NCI-H748 (cell line): ENCODE results near the gene PRPF6.
"Not testable (repeated sequence)": the region's sequence is repeated elsewhere in the genome, so short reads cannot be mapped to it uniquely, and the experiment has no call there.

Experiments
- DNase-seq: peaks from one replicate; lab custom pipeline; 2025; ENCODE audit not compliant: unreplicated experiment; lab: John Stamatoyannopoulos, UW

The PRPF6 gene

GRCh38 chr20:64009811-64010387 lies 29.0 kb downstream of the PRPF6 start:
- no peak for DNase-seq

- no peak for DNase-seq
These were observed 29.8 kb downstream of the PRPF6 start for GRCh38 chr20:64010711-64011237.

- no peak for DNase-seq
These were observed 30.4 kb downstream of the PRPF6 start for GRCh38 chr20:64011366-64011779.

- DNase-seq = not testable (repeated sequence)
These were observed 31.6 kb downstream of the PRPF6 start for GRCh38 chr20:64012385-64013154.

GRCh38 chr20:64015635-64016034 lies 34.7 kb downstream of the PRPF6 start:
- DNase-seq = no peak

- no peak for DNase-seq
These were observed 40.4 kb downstream of the PRPF6 start for GRCh38 chr20:64021124-64021975.

GRCh38 chr20:64022671-64023360 lies 41.9 kb downstream of the PRPF6 start:
- DNase-seq = no peak

- DNase-seq = no peak
These were observed 42.6 kb downstream of the PRPF6 start for GRCh38 chr20:64023361-64024140.

GRCh38 chr20:64024141-64024990 lies 43.4 kb downstream of the PRPF6 start:
- DNase-seq = no peak

GRCh38 chr20:64025101-64025825 lies 44.3 kb downstream of the PRPF6 start:
- no peak for DNase-seq

- DNase-seq = no peak
These were observed 45.0 kb downstream of the PRPF6 start for GRCh38 chr20:64025826-64026412.

GRCh38 chr20:64027981-64028685 lies 47.2 kb downstream of the PRPF6 start:
- no peak for DNase-seq

- no peak for DNase-seq
These were observed 48.6 kb downstream of the PRPF6 start for GRCh38 chr20:64029293-64030117.

GRCh38 chr20:64030371-64031134 lies 49.6 kb downstream of the PRPF6 start:
- no peak for DNase-seq

- DNase-seq = no peak
These were observed 50.9 kb downstream of the PRPF6 start for GRCh38 chr20:64031822-64032314.
